ENCODE results near the gene RPRD1A. TPM values are rescaled to one million over a fixed set of nuclear protein-coding genes. Genes with fewer than 3 reads are reported as not detected.
"Not testable (repeated sequence)": the region's sequence is repeated elsewhere in the genome, so short reads cannot be mapped to it uniquely, and the experiment has no call there.

The RPRD1A gene
- polyA plus RNA-seq, 1 of the 3 experiments (the other 2 are of a cell fraction) = 28.9 TPM

GRCh38 chr18:36066001-36066400 lies 1.4 kb downstream of the RPRD1A start:
- peak overlapping the region; percentile 24 to 89; a peak in 2 of 4 replicates for H3K27ac ChIP-seq (ENCODE audit: low read depth in 2 of 2, low read length in 1 of 2)

GRCh38 chr18:36064809-36065079 lies 2.6 kb downstream of the RPRD1A start:
- Histone ChIP-seq H3K4me1 (ENCODE audit: control insufficient read depth in 1 of 2, insufficient read depth in 2 of 2, low read depth in 1 of 2, low read length in 1 of 2) (peaks cover 0 to 11% of the 10 kb centered on the region in 2 experiments; a peak in 2 of 4 replicates), H4K20me1 (ENCODE audit: insufficient read depth) (peaks cover 42% of the 10 kb centered on the region), H3K79me2 (ENCODE audit: insufficient read depth) (peaks cover 76% of the 10 kb centered on the region)
- H3K27me3 ChIP-seq (ENCODE audit: insufficient read depth); H3K36me3 ChIP-seq (replicated peaks in 1 of 2; ENCODE audit: control insufficient read depth in 1 of 2, insufficient read depth in 2 of 2, low read length in 1 of 2); H3K9me3 ChIP-seq; H3K4me3 ChIP-seq (ENCODE audit: low read depth in 2 of 2, low read length in 1 of 2); H3K9ac ChIP-seq; H3K4me2 ChIP-seq; POLR2A ChIA-PET; DNase-seq; H3K9me2 ChIP-seq; H3K27ac ChIP-seq (ENCODE audit: low read depth in 2 of 2, low read length in 1 of 2); H2AFZ ChIP-seq (ENCODE audit: low read depth); H3F3A ChIP-seq (replicated peaks; ENCODE audit: insufficient read depth): not testable (repeated sequence)
- CTCF ChIA-PET = interaction anchor here (0.9 to 1.6 kb wide), 5 partner anchors 19 to 47 kb away, joined by 3 read pairs; no protein-coding TSS in a partner anchor
- 97% methylated on average over 9 of the region's 9 CpGs for WGBS (ENCODE audit: low lambda C conversion rate)

More at GRCh38 chr18:36066001-36066400, 1.4 kb downstream of the RPRD1A start:
- TF ChIP-seq YY1 (IDR thresholded peaks at IDR 0.05; ENCODE audit: low read depth) (no peak), CHD2 (IDR thresholded peaks at IDR 0.05; ENCODE audit: low read length, partially characterized antibody) (no peak), NFIC (IDR thresholded peaks at IDR 0.05; ENCODE audit: borderline replicate concordance) (no peak), FOXJ3 (CRISPR knock-in tag; IDR thresholded peaks at IDR 0.05) (no peak), RAD21 (IDR thresholded peaks at IDR 0.05; ENCODE audit: low read length) (no peak), SMC3 (IDR thresholded peaks at IDR 0.05; ENCODE audit: low read depth, low read length) (no peak), ELF1 (IDR thresholded peaks at IDR 0.05) (no peak), MXI1 (IDR thresholded peaks at IDR 0.05; ENCODE audit: low read depth, low read length) (no peak), CTCF (IDR thresholded peaks at IDR 0.05) (no peak)
- TF ChIP-seq, protein P1, sequence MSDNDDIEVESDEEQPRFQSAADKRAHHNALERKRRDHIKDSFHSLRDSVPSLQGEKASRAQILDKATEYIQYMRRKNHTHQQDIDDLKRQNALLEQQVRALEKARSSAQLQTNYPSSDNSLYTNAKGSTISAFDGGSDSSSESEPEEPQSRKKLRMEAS (IDR thresholded peaks at IDR 0.05; ENCODE audit: low read depth) = no peak
- TF ChIP-seq, protein P2, sequence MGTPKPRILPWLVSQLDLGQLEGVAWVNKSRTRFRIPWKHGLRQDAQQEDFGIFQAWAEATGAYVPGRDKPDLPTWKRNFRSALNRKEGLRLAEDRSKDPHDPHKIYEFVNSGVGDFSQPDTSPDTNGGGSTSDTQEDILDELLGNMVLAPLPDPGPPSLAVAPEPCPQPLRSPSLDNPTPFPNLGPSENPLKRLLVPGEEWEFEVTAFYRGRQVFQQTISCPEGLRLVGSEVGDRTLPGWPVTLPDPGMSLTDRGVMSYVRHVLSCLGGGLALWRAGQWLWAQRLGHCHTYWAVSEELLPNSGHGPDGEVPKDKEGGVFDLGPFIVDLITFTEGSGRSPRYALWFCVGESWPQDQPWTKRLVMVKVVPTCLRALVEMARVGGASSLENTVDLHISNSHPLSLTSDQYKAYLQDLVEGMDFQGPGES (IDR thresholded peaks at IDR 0.05; ENCODE audit: low read depth, low read length) = no peak
- TF ChIP-seq, protein P3, sequence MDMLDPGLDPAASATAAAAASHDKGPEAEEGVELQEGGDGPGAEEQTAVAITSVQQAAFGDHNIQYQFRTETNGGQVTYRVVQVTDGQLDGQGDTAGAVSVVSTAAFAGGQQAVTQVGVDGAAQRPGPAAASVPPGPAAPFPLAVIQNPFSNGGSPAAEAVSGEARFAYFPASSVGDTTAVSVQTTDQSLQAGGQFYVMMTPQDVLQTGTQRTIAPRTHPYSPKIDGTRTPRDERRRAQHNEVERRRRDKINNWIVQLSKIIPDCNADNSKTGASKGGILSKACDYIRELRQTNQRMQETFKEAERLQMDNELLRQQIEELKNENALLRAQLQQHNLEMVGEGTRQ (IDR thresholded peaks at IDR 0.05; ENCODE audit: borderline replicate concordance, low read depth, low read length) = no peak
- TF ChIP-seq, protein P4, sequence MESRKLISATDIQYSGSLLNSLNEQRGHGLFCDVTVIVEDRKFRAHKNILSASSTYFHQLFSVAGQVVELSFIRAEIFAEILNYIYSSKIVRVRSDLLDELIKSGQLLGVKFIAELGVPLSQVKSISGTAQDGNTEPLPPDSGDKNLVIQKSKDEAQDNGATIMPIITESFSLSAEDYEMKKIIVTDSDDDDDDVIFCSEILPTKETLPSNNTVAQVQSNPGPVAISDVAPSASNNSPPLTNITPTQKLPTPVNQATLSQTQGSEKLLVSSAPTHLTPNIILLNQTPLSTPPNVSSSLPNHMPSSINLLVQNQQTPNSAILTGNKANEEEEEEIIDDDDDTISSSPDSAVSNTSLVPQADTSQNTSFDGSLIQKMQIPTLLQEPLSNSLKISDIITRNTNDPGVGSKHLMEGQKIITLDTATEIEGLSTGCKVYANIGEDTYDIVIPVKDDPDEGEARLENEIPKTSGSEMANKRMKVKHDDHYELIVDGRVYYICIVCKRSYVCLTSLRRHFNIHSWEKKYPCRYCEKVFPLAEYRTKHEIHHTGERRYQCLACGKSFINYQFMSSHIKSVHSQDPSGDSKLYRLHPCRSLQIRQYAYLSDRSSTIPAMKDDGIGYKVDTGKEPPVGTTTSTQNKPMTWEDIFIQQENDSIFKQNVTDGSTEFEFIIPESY (IDR thresholded peaks at IDR 0.05; ENCODE audit: borderline replicate concordance, low read depth) = no peak
- no peaks in the 10 kb centered on the region for H3K9me3 ChIP-seq
- peak overlapping the region; percentile 80 to 84 for H3K4me3 ChIP-seq (ENCODE audit: low read depth in 2 of 2, low read length in 1 of 2)
- peaks cover 7% of the 10 kb centered on the region for H3F3A ChIP-seq (replicated peaks; ENCODE audit: insufficient read depth)
- H2AFZ ChIP-seq (ENCODE audit: low read depth) = no peak overlapping the region
- H3K9me2 ChIP-seq = no peaks in the 10 kb centered on the region; the same call in 1 of the 2 replicates
- ChIA-PET POLR2A (no interaction called here), CTCF (interaction anchor here (1.3 to 2.2 kb wide), 2 partner anchors 9 to 15 kb away, joined by 3 to 5 read pairs; no protein-coding TSS in a partner anchor)
- H3K79me2 ChIP-seq (ENCODE audit: insufficient read depth) = peaks cover 63% of the 10 kb centered on the region
- H3K4me1 ChIP-seq (ENCODE audit: control insufficient read depth in 1 of 2, insufficient read depth in 2 of 2, low read depth in 1 of 2, low read length in 1 of 2) = peaks cover 0 to 11% of the 10 kb centered on the region in 2 experiments; a peak in 2 of 4 replicates
- H4K20me1 ChIP-seq (ENCODE audit: insufficient read depth) = peaks cover 33% of the 10 kb centered on the region
- no peak for DNase-seq
- peak overlapping the region; percentile 78 for H3K4me2 ChIP-seq
- peak overlapping the region; percentile 94 for H3K9ac ChIP-seq
- no peaks in the 10 kb centered on the region for H3K36me3 ChIP-seq (replicated peaks in 1 of 2; ENCODE audit: control insufficient read depth in 1 of 2, insufficient read depth in 2 of 2, low read length in 1 of 2)
- no peaks in the 10 kb centered on the region for H3K27me3 ChIP-seq (ENCODE audit: insufficient read depth)
- WGBS (ENCODE audit: low lambda C conversion rate) = 13% methylated on average over 5 of the region's 5 CpGs

All from SK-N-SH (cell line).